WTC11 (cell line): ENCODE data around the gene CDK8. TPM values are rescaled to one million over a fixed set of nuclear protein-coding genes. Genes with fewer than 3 reads are reported as not detected.

Experiments
- ATAC-seq: fragments of 200-7000 bp; cut with Tn5 transposase; 2 replicates; pipeline ENCODE4 v1.10.0; 2021; ENCODE audit warnings: mild to moderate bottlenecking, moderate library complexity
- CTCF ChIA-PET: fragments of 300-600 bp; sonication (Branson Sonifier 250); formaldehyde crosslinking; loops from one replicate; lab custom pipeline; 2021; ENCODE audit warnings: antibody characterized with exemption; lab: Charles Lee
- POLR2A ChIA-PET: fragments of 350-600 bp; sonication (Branson Sonifier 250); formaldehyde crosslinking; loops from one replicate; lab custom pipeline; 2021; ENCODE audit warnings: antibody characterized with exemption; lab: Charles Lee
- DNase-seq: peaks from one replicate; pipeline ENCODE4 v3.0.0; 2021; ENCODE audit warnings: low spot score
- H3K27ac Mint-ChIP-seq: 2 replicates; pipeline ENCODE4 v1.8.0; 2021; ENCODE audit warnings: mixed read lengths
- H3K27me3 Mint-ChIP-seq: 2 replicates; pipeline ENCODE4 v1.8.0; 2021; ENCODE audit warnings: low read depth, mild to moderate bottlenecking, moderate library complexity, mixed read lengths
- H3K36me3 Mint-ChIP-seq: 2 replicates; pipeline ENCODE4 v1.8.0; 2021; ENCODE audit warnings: mixed read lengths
- H3K4me1 Mint-ChIP-seq: 2 replicates; pipeline ENCODE4 v1.8.0; 2022; ENCODE audit warnings: mixed read lengths
- H3K4me3 Mint-ChIP-seq: 2 replicates; pipeline ENCODE4 v1.8.0; 2021; ENCODE audit warnings: mild to moderate bottlenecking, moderate library complexity, mixed read lengths
- H3K9me3 Mint-ChIP-seq: 2 replicates; pipeline ENCODE4 v1.8.0; 2021; ENCODE audit warnings: mixed read lengths
- AFF4 ChIP-seq: sonication (generic); formaldehyde crosslinking; IDR thresholded peaks from 2 replicates; pipeline ENCODE4 v1.8.1; 2023; ENCODE audit warnings: mild to moderate bottlenecking, missing genetic modification reagents, borderline replicate concordance
- CREM ChIP-seq: sonication (generic); formaldehyde crosslinking; IDR thresholded peaks from 2 replicates; pipeline ENCODE4 v1.8.1; 2022; ENCODE audit warnings: mild to moderate bottlenecking, missing genetic modification reagents, moderate library complexity
- CTCF ChIP-seq: fragments of 200-600 bp; IDR thresholded peaks from 2 replicates; pipeline ENCODE4 v1.8.0; 2022; ENCODE audit warnings: antibody characterized with exemption
- E2F1 ChIP-seq: sonication (generic); formaldehyde crosslinking; IDR thresholded peaks from 2 replicates; pipeline ENCODE4 v1.8.0; 2022; ENCODE audit warnings: mild to moderate bottlenecking, missing genetic modification reagents
- E2F4 ChIP-seq: sonication (generic); formaldehyde crosslinking; IDR thresholded peaks from 2 replicates; pipeline ENCODE4 v1.8.1; 2022; ENCODE audit warnings: low read depth, mild to moderate bottlenecking, moderate library complexity, missing genetic modification reagents, borderline replicate concordance
- E2F5 ChIP-seq: sonication (generic); formaldehyde crosslinking; IDR thresholded peaks from 2 replicates; pipeline ENCODE4 v1.8.1; 2022; ENCODE audit warnings: mild to moderate bottlenecking, moderate library complexity, missing genetic modification reagents
- GRHL2 ChIP-seq: fragments of 250-450 bp; sonication (Bioruptor Pico); IDR thresholded peaks from 2 replicates; pipeline ENCODE4 v1.8.0; 2022; ENCODE audit warnings: mild to moderate bottlenecking, moderate library complexity; ENCODE audit not compliant: insufficient replicate concordance, severe bottlenecking
- GTF2I ChIP-seq: fragments of 250-450 bp; sonication (Bioruptor Pico); conservative IDR thresholded peaks from 2 replicates; pipeline ENCODE4 v1.4.0; 2021; ENCODE audit warnings: mild to moderate bottlenecking
- HMGA2 ChIP-seq: fragments of 250-450 bp; sonication (Bioruptor Pico); IDR thresholded peaks from 2 replicates; pipeline ENCODE4 v1.4.0; 2021; ENCODE audit warnings: mild to moderate bottlenecking, moderate library complexity
- HMGXB4 ChIP-seq: sonication (generic); formaldehyde crosslinking; IDR thresholded peaks from 2 replicates; pipeline ENCODE4 v1.8.1; 2023; ENCODE audit warnings: mild to moderate bottlenecking, moderate library complexity, missing genetic modification reagents
- JAZF1 ChIP-seq: fragments of 250-450 bp; sonication (Bioruptor Pico); IDR thresholded peaks from 2 replicates; pipeline ENCODE4 v1.9.0; 2021; ENCODE audit warnings: moderate library complexity, mild to moderate bottlenecking, inconsistent platforms
- SP1 ChIP-seq: sonication (generic); formaldehyde crosslinking; conservative IDR thresholded peaks from 2 replicates; pipeline ENCODE4 v1.8.1; 2022; ENCODE audit warnings: missing genetic modification reagents
- ZNF121 ChIP-seq: sonication (generic); formaldehyde crosslinking; IDR thresholded peaks from 2 replicates; pipeline ENCODE4 v1.8.0; 2023; ENCODE audit warnings: missing genetic modification reagents
- ZNF138 ChIP-seq: sonication (generic); formaldehyde crosslinking; conservative IDR thresholded peaks from 2 replicates; pipeline ENCODE4 v1.8.1; 2022; ENCODE audit warnings: mild to moderate bottlenecking, moderate library complexity, missing genetic modification reagents
- ZNF232 ChIP-seq: sonication (generic); formaldehyde crosslinking; IDR thresholded peaks from 2 replicates; pipeline ENCODE4 v1.8.0; 2022; ENCODE audit warnings: mild to moderate bottlenecking, missing genetic modification reagents
- ZNF512 ChIP-seq: sonication (generic); formaldehyde crosslinking; IDR thresholded peaks from 2 replicates; pipeline ENCODE4 v1.8.1; 2022; ENCODE audit warnings: missing genetic modification reagents, borderline replicate concordance
- ZNF671 ChIP-seq: fragments of 250-450 bp; sonication (Bioruptor Pico); IDR thresholded peaks from 2 replicates; pipeline ENCODE4 v1.8.0; 2021; ENCODE audit warnings: mild to moderate bottlenecking
- ZSCAN18 ChIP-seq: fragments of 250-450 bp; sonication (Bioruptor Pico); IDR thresholded peaks from 2 replicates; pipeline ENCODE4 v2.1.2; 2022; ENCODE audit warnings: mild to moderate bottlenecking, moderate library complexity
- total RNA-seq: library from RNA; stranded (reverse); gene quantifications from 3 replicates; pipeline ENCODE4 v1.2.3, GENCODE V29; 2021

The CDK8 gene
- total RNA-seq, 1 experiment from 2014 or later = 21.4 TPM

- POLR2A ChIA-PET = no interaction called here
- ATAC-seq (no peak), DNase-seq (no peak)
- H3K4me3 Mint-ChIP-seq = no peak overlapping the region
- no peak overlapping the region for H3K27ac Mint-ChIP-seq
- H3K4me1 Mint-ChIP-seq = peaks cover 13% of the 10 kb centered on the region
- peaks cover 17% of the 10 kb centered on the region for H3K27me3 Mint-ChIP-seq
- TF ChIP-seq GTF2I (CRISPR knock-in tag) (no peak), E2F1 (no peak), CTCF (no peak), SP1 (CRISPR knock-in tag) (no peak), ZSCAN18 (CRISPR knock-in tag) (no peak), ZNF512 (no peak), ZNF232 (no peak), ZNF121 (no peak)
- no peaks in the 10 kb centered on the region for H3K36me3 Mint-ChIP-seq
- H3K9me3 Mint-ChIP-seq = no peaks in the 10 kb centered on the region
- CTCF ChIA-PET = interaction anchor here (1.1 kb wide), 1 partner anchor 41 kb away, joined by 3 read pairs; no protein-coding TSS in a partner anchor
Observed at GRCh38 chr13:26225896-26226617, 27.9 kb upstream of the CDK8 start.

- Mint-ChIP-seq H3K27ac (no peak overlapping the region), H3K27me3 (peaks cover 17% of the 10 kb centered on the region), H3K9me3 (no peaks in the 10 kb centered on the region), H3K36me3 (no peaks in the 10 kb centered on the region), H3K4me3 (no peak overlapping the region), H3K4me1 (peaks cover 7% of the 10 kb centered on the region)
- ChIA-PET POLR2A (no interaction called here), CTCF (no interaction called here)
- DNase-seq (no peak), ATAC-seq (no peak)
- no peak for TF ChIP-seq E2F4 (CRISPR knock-in tag)
- no peak for TF ChIP-seq ZNF671 (CRISPR knock-in tag)
- TF ChIP-seq ZNF138 (CRISPR knock-in tag) = no peak
- no peak for TF ChIP-seq HMGA2 (CRISPR knock-in tag)
- no peak for TF ChIP-seq HMGXB4 (CRISPR knock-in tag)
- no peak for TF ChIP-seq CREM (CRISPR knock-in tag)
- TF ChIP-seq ZNF121 = no peak
- no peak for TF ChIP-seq AFF4
- TF ChIP-seq JAZF1 (CRISPR knock-in tag) = no peak
- no peak for TF ChIP-seq GRHL2
- TF ChIP-seq E2F5 (CRISPR knock-in tag) = no peak
Observed at GRCh38 chr13:26227166-26227971, 26.6 kb upstream of the CDK8 start.
